Prostate gland (tissue), 2 donors: Measurements from ENCODE around the gene EIF5B. TPM values are rescaled to one million over a fixed set of nuclear protein-coding genes. Genes with fewer than 3 reads are reported as not detected.
A peak's percentile ranks its signal among the peaks of the same experiment; 100 is the strongest.

Experiments used
- DNase-seq: peaks from one replicate; pipeline ENCODE4 v3.0.0-alpha.2; 2019; ENCODE audit warnings: low spot score
- H3K27ac ChIP-seq, 2 donors: fragments of 200-600 bp; sonication (generic); 2 replicates each; pipeline ENCODE4 v1.5.1; 2017 to 2019
- H3K27me3 ChIP-seq: fragments of 200-600 bp; sonication (generic); replicated peaks from 2 replicates; pipeline ENCODE4 v1.5.1; 2019; ENCODE audit not compliant: insufficient read depth
- H3K36me3 ChIP-seq, 2 donors: fragments of 200-600 bp; sonication (generic); 1 replicate in 1 of 2; 2 replicates in 1 of 2; pipeline versions ENCODE4 v1.5.1 to v1.8.1; 2017 to 2019
- H3K4me1 ChIP-seq: fragments of 200-600 bp; sonication (generic); replicated peaks from 2 replicates; pipeline ENCODE4 v1.5.1; 2019
- H3K4me3 ChIP-seq, 2 donors: fragments of 200-600 bp; sonication (generic); 2 replicates each; pipeline ENCODE4 v1.5.1; 2017 to 2019
- H3K9me3 ChIP-seq: fragments of 200-600 bp; sonication (generic); 2 replicates; pipeline ENCODE4 v1.5.1; 2017
- POLR2A ChIP-seq: fragments of 450-650 bp; IDR thresholded peaks from one replicate; pipeline ENCODE4 v1.6.1; 2016; ENCODE audit warnings: antibody characterized with exemption, mild to moderate bottlenecking
- POLR2AphosphoS5 ChIP-seq: sonication (generic); formaldehyde crosslinking; IDR thresholded peaks from one replicate; pipeline ENCODE4 v1.6.1; 2017; ENCODE audit warnings: antibody characterized with exemption
- WGBS: methylation state at CpG from one replicate; pipeline ENCODE4 v1.1.5; 2018; 5-methylcytosine and 5-hydroxymethylcytosine counted together
- intact Hi-C: fragments of 100-400 bp; cut with DNase I; formaldehyde crosslinking; loops from one replicate; pipeline ENCODE4 v1.14.2; 2022
- total RNA-seq, 2 donors: library from RNA; depleted of rRNA; stranded (reverse); fragments of >200 nt; gene quantifications; one replicate each; pipeline ENCODE4 v1.1.0, GENCODE V29; 2016
- TF ChIP-seq, protein P1 (sequence below), 4 experiments: fragments of 200-600 bp in 2 of 4; fragments of 450-650 bp in 2 of 4; sonication (generic) in 2 of 4; IDR thresholded peaks; 1 replicate in 3 of 4; 2 replicates in 1 of 4; pipeline ENCODE4 v1.5.1; 2016 to 2019; ENCODE audit warnings: antibody characterized with exemption in 4 of 4, mild to moderate bottlenecking in 2 of 4, moderate library complexity in 2 of 4

Gene EIF5B
- total RNA-seq, 2 donors from 2014 or later: 24.0 to 40.5 TPM

DNA sequence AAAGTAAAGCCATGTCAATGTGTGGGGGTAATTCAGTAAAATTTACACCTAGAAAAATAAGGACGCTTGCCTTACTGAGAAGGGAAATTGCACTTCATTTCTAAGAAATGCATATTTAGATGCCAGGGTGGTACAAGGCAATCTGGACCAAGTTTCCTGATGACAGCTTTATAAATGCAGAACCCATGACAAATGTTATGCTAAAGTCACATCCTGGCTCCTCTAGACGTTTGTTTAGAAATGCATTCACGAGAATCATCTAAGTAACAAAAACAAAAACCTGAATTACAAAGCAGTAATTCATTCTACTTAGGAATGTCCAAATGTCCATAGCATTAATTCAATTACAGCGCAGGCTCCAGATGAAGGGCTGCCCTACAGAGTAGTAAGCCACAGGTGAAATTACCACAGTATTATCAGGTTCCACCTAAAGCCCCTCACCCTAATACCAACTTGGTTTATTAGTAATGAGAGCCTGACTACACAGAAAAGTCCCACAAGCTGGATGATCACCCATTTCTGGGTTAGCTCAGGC is 102.8 kb downstream of the EIF5B start:
- Histone ChIP-seq H3K4me3 (no peak overlapping the region), H3K27me3 (no peaks in the 10 kb centered on the region), H3K9me3 (no peaks in the 10 kb centered on the region), H3K36me3 (no peaks in the 10 kb centered on the region), H3K4me1 (no peaks in the 10 kb centered on the region), H3K27ac (no peak overlapping the region)
- intact Hi-C loops: loop anchor here (5.0 kb wide), 1 partner anchor 52 kb away; the partner anchor contains the start of gene REV1
- 72% methylated on average over 4 of the region's 4 CpGs for WGBS
- TF ChIP-seq POLR2AphosphoS5: no peak
- TF ChIP-seq POLR2A: no peak
- TF ChIP-seq, protein P1, sequence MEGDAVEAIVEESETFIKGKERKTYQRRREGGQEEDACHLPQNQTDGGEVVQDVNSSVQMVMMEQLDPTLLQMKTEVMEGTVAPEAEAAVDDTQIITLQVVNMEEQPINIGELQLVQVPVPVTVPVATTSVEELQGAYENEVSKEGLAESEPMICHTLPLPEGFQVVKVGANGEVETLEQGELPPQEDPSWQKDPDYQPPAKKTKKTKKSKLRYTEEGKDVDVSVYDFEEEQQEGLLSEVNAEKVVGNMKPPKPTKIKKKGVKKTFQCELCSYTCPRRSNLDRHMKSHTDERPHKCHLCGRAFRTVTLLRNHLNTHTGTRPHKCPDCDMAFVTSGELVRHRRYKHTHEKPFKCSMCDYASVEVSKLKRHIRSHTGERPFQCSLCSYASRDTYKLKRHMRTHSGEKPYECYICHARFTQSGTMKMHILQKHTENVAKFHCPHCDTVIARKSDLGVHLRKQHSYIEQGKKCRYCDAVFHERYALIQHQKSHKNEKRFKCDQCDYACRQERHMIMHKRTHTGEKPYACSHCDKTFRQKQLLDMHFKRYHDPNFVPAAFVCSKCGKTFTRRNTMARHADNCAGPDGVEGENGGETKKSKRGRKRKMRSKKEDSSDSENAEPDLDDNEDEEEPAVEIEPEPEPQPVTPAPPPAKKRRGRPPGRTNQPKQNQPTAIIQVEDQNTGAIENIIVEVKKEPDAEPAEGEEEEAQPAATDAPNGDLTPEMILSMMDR (IDR thresholded peaks at IDR 0.05): no peak
- DNase-seq: no peak

DNA sequence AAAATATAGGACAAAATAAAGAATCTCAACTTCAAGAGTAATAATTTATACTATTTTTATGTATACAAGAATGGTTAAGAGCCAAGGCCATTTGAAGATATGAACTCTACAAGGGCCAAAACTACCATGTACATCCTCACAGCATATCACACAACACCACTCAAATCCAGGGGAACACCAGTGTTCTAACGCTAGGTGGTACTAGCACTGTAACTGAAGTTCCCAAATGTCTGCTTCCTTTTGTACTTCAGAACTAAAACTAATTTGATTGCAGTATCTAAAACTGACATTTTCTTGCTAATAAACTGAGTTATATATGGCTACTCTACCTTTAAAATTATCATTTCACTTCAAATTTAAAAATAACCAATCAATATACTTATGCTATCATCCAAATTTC is 105.6 kb downstream of the EIF5B start:
- Histone ChIP-seq H3K9me3 (no peaks in the 10 kb centered on the region), H3K4me1 (no peaks in the 10 kb centered on the region), H3K4me3 (no peak overlapping the region), H3K27me3 (no peaks in the 10 kb centered on the region), H3K36me3 (no peaks in the 10 kb centered on the region), H3K27ac (no peak overlapping the region)
- WGBS: 44% methylated on average over 1 of the region's 1 CpG
- TF ChIP-seq POLR2A: no peak
- TF ChIP-seq, protein P1 (IDR thresholded peaks at IDR 0.05): peak in 2 of 4 experiments; percentile 30 to 50
- no peak for DNase-seq
- intact Hi-C loops: loop anchor here (5.0 kb wide), 1 partner anchor 49 kb away; the partner anchor contains the start of gene REV1

DNA sequence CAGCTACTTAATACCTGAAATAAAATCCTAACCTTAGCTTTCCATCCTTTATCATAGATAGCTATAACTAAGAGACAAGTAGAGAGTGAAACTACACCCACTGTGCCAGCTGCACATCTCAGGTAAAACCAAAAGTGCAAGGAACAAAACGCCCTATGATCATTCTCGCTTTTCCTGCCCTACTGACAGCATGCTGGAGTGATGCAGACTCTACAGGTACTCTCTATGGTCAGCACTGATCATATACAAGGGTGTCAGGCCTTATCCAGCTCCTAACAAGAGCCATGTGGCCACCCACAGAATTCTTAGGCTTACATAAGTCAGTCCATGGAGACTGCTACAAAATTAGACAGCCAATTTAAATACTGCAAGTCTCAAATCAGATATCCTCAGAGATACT is 107.0 kb downstream of the EIF5B start:
- Histone ChIP-seq H3K36me3 (no peaks in the 10 kb centered on the region), H3K27ac (no peak overlapping the region), H3K4me3 (no peak overlapping the region), H3K9me3 (no peaks in the 10 kb centered on the region), H3K27me3 (no peaks in the 10 kb centered on the region), H3K4me1 (no peaks in the 10 kb centered on the region)
- intact Hi-C loops: loop anchor here (5.0 kb wide), 1 partner anchor 48 kb away; the partner anchor contains the start of gene REV1
- TF ChIP-seq POLR2A (no peak), POLR2AphosphoS5 (no peak)
- TF ChIP-seq, protein P1 (IDR thresholded peaks at IDR 0.05): no peak
- no peak for DNase-seq
- 78% methylated on average over 2 of the region's 2 CpGs for WGBS

DNA sequence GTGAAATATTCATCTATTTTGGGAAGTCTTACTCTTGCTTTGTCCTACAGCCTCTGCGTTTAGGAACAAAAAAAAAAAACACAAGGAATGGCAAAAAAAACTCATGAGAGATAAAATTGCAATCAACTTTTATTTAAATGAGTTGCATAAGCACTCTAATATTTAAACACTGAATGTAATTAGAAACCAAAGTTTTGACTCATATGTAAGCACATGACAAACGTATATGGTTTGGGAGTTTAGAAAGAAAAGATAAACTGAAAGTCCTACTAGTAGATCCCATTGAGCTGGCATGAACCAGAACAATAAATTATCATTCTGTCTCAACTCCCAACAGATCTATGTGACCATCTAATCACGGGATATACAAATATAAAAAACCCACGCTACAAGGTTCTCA is 107.9 kb downstream of the EIF5B start:
- no peak for TF ChIP-seq POLR2AphosphoS5
- TF ChIP-seq POLR2A: no peak
- TF ChIP-seq, protein P1 (IDR thresholded peaks at IDR 0.05): no peak
- 54% methylated on average over 4 of the region's 4 CpGs for WGBS
- no peak overlapping the region for H3K4me3 ChIP-seq
- no peak overlapping the region for H3K27ac ChIP-seq
- no peak for DNase-seq
- H3K27me3 ChIP-seq: no peaks in the 10 kb centered on the region
- intact Hi-C loops: no loop called here
- no peaks in the 10 kb centered on the region for H3K4me1 ChIP-seq
- no peaks in the 10 kb centered on the region for H3K36me3 ChIP-seq
- no peaks in the 10 kb centered on the region for H3K9me3 ChIP-seq

DNA sequence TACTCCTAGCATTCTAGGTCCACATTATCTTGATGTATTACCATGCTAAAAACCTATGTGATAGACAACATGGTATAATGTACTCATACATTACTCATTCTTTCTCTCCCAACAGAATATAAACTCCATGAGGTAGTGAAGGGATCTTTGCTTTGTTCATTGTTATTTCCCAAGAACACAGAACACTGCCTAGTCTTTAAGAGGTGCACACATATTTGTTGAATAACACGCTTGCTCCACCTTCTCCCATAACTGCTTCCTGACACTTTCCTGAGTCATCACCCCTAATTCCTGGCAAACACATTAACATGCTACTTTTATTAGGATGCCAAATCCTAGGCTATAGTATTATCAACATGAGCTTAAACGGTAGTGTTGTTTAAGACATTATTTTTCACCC is 111.4 kb downstream of the EIF5B start:
- Histone ChIP-seq H3K4me3 (no peak overlapping the region), H3K27me3 (no peaks in the 10 kb centered on the region), H3K27ac (no peak overlapping the region), H3K36me3 (no peaks in the 10 kb centered on the region), H3K4me1 (no peaks in the 10 kb centered on the region), H3K9me3 (no peaks in the 10 kb centered on the region)
- WGBS: 53% methylated on average over 2 of the region's 2 CpGs
- intact Hi-C loops: no loop called here
- TF ChIP-seq, protein P1 (IDR thresholded peaks at IDR 0.05): no peak
- no peak for TF ChIP-seq POLR2AphosphoS5
- TF ChIP-seq POLR2A: no peak
- DNase-seq: no peak
